A673 (cell line): ENCODE measurements around the gene CAP2. TPM values are rescaled to one million over a fixed set of nuclear protein-coding genes. Genes with fewer than 3 reads are reported as not detected.
"Not testable (repeated sequence)": the region's sequence is repeated elsewhere in the genome, so short reads cannot be mapped to it uniquely, and the experiment has no call there.

Source experiments
- BruUV-seq: library from RNA; stranded (reverse); fragments of 400-500 nt; replicated peaks from 2 replicates; lab custom pipeline; 2021; lab: Mats Ljungman, UMichigan
- CTCF ChIA-PET: fragments of 300-600 bp; sonication (Branson Sonifier 250); formaldehyde crosslinking; loops from one replicate; lab custom pipeline; 2022; ENCODE audit warnings: antibody characterized with exemption; lab: Charles Lee
- POLR2A ChIA-PET: fragments of 300-600 bp; sonication (Branson Sonifier 250); formaldehyde crosslinking; loops from one replicate; lab custom pipeline; 2022; ENCODE audit warnings: antibody characterized with exemption; ENCODE audit not compliant: low non-redundant PET; lab: Charles Lee
- DNase-seq: peaks from one replicate; pipeline ENCODE4 v3.0.0-alpha.2; 2015; ENCODE audit warnings: low spot score
- H3K27ac ChIP-seq: fragments of 200-600 bp; sonication (generic); 2 replicates; pipeline ENCODE4 v1.5.1; 2016; ENCODE audit warnings: mixed run types, low read depth, mild to moderate bottlenecking, mixed read lengths, antibody characterized with exemption, low read length; ENCODE audit not compliant: poor library complexity, severe bottlenecking
- H3K27me3 ChIP-seq: fragments of 200-600 bp; sonication (generic); replicated peaks from 2 replicates; pipeline ENCODE4 v1.6.1; 2017; ENCODE audit warnings: mixed run types, low read depth, mild to moderate bottlenecking, mixed read lengths, antibody characterized with exemption, low read length; ENCODE audit not compliant: insufficient read depth, poor library complexity
- H3K36me3 ChIP-seq: fragments of 200-600 bp; sonication (generic); 2 replicates; pipeline ENCODE4 v1.6.1; 2016; ENCODE audit warnings: mixed run types, mild to moderate bottlenecking, mixed read lengths, antibody characterized with exemption, low read length; ENCODE audit not compliant: insufficient read depth, poor library complexity, severe bottlenecking
- H3K4me1 ChIP-seq: fragments of 200-600 bp; sonication (generic); 2 replicates; pipeline ENCODE4 v1.6.1; 2017; ENCODE audit warnings: mixed run types, mild to moderate bottlenecking, mixed read lengths, antibody characterized with exemption, low read length; ENCODE audit not compliant: insufficient read depth, poor library complexity, severe bottlenecking
- H3K4me3 ChIP-seq: fragments of 200-600 bp; sonication (generic); 2 replicates; pipeline ENCODE4 v1.5.1; 2016; ENCODE audit warnings: low read depth, mixed run types, mild to moderate bottlenecking, mixed read lengths, low read length; ENCODE audit not compliant: poor library complexity, severe bottlenecking
- H3K9me3 ChIP-seq: fragments of 200-600 bp; sonication (generic); 2 replicates; pipeline ENCODE4 v1.6.1; 2016; ENCODE audit warnings: mixed run types, low read depth, mild to moderate bottlenecking, mixed read lengths, antibody characterized with exemption, low read length; ENCODE audit not compliant: poor library complexity, severe bottlenecking
- EZH2 ChIP-seq: fragments of 200-600 bp; sonication (generic); IDR thresholded peaks from 2 replicates; pipeline ENCODE4 v1.6.1; 2017; ENCODE audit warnings: borderline replicate concordance, low read depth, mild to moderate bottlenecking, mixed read lengths, antibody characterized with exemption, low read length; ENCODE audit not compliant: poor library complexity, severe bottlenecking
- intact Hi-C: fragments of 100-400 bp; cut with micrococcal nuclease; formaldehyde crosslinking; loops from one replicate; pipeline ENCODE4 v1.10.0; 2022; ENCODE audit not compliant: unreplicated experiment
- total RNA-seq: library from RNA; stranded (reverse); gene quantifications from 2 replicates; pipeline ENCODE4 v1.2.3, GENCODE V29; 2021
- TF ChIP-seq, protein P1 (sequence below): fragments of 300-800, 200-600 bp; sonication (generic); conservative IDR thresholded peaks from 2 replicates; pipeline ENCODE4 v1.5.1; 2017; ENCODE audit warnings: low read depth, mild to moderate bottlenecking, antibody characterized with exemption, low read length, moderate library complexity, mixed read lengths

CAP2 gene
- total RNA-seq, 1 experiment from 2014 or later = 20.8 TPM

DNA sequence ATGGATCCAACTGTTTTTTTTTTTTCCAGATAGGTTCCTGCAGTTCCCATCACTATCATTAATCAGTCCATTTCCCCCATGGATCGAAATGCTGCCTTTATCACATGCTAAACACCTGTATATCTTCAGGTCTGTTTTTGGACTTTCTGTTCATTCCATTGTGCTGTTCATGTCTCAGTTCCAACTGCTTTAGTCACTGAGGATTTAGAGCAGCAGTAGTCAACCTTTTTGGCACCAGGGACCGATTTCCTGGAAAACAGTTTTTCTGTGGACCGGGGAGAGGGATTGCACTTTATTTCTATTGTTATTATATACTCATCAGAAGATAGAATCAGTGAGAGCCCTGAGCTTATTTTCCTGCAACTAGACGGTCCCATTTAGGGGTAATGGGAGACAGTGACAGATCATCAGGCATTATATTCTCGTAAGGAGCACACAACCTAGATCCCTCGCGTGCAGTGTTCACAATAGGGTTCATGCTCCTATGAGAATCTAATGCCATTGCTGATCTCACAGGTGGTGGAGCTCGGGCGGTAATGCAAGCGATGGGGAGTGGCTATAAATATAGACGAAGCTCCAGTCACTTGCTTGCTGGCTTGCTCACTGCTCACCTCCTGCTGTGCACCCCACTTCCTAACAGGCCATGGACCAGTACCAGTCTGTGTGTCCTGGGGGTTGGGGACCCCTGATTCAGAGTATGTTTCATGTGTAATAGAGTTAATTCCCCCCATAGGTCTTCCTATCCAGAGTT, 46.0 kb downstream of the CAP2 start:
- intact Hi-C loops = no loop called here
- Histone ChIP-seq H3K27ac (no peak overlapping the region), H3K36me3 (no peaks in the 10 kb centered on the region), H3K9me3 (no peaks in the 10 kb centered on the region), H3K27me3 (no peaks in the 10 kb centered on the region), H3K4me1 (peaks cover 6% of the 10 kb centered on the region), H3K4me3 (no peak overlapping the region)
- CTCF ChIA-PET = no interaction called here
- TF ChIP-seq, protein P1, sequence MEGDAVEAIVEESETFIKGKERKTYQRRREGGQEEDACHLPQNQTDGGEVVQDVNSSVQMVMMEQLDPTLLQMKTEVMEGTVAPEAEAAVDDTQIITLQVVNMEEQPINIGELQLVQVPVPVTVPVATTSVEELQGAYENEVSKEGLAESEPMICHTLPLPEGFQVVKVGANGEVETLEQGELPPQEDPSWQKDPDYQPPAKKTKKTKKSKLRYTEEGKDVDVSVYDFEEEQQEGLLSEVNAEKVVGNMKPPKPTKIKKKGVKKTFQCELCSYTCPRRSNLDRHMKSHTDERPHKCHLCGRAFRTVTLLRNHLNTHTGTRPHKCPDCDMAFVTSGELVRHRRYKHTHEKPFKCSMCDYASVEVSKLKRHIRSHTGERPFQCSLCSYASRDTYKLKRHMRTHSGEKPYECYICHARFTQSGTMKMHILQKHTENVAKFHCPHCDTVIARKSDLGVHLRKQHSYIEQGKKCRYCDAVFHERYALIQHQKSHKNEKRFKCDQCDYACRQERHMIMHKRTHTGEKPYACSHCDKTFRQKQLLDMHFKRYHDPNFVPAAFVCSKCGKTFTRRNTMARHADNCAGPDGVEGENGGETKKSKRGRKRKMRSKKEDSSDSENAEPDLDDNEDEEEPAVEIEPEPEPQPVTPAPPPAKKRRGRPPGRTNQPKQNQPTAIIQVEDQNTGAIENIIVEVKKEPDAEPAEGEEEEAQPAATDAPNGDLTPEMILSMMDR = no peak
- TF ChIP-seq EZH2 = no peak
- DNase-seq = no peak
- BruUV-seq = no TSS peak
- POLR2A ChIA-PET = no interaction called here

DNA sequence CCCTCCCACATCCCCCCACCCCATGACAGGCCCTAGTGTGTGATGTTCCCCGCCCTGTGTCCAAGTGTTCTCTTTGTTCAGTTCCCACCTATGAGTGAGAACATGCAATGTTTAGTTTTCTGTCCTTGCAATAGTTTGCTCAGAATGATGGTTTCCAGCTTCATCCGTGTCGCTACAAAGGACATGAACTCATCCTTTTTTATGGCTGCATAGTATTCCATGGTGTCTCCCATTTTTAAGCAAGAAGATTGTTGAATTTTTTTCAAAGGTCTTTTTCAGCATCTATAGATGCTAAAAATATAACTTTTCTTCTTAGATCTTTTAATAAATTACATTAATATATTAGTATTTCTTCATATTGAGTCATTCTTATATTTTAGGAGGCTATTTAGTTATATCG, 47.4 kb downstream of the CAP2 start:
- H3K27ac ChIP-seq, H3K27me3 ChIP-seq, intact Hi-C loops, CTCF ChIA-PET, POLR2A ChIA-PET, H3K36me3 ChIP-seq, DNase-seq, H3K9me3 ChIP-seq, H3K4me3 ChIP-seq, BruUV-seq, H3K4me1 ChIP-seq: not testable (repeated sequence)

DNA sequence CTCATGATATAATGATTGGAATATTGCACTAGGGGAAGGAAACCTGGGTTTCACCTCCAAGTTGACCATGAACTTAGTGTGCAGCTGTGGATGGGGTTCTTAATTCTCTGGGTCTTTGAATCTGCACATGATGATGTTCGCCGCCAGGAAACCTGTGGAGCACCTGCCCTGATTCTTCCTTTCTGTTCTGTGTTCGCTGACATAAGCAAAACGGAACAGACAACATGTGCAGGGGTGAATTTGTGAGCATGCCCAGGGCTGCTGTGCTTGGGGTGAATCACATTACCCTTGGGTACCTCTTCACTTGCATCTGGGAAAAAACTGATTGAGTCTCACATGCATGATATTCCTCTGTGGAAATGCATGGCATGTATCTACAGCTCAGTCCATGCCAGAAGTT, 48.8 kb downstream of the CAP2 start:
- Histone ChIP-seq H3K4me3 (no peak overlapping the region), H3K9me3 (no peaks in the 10 kb centered on the region), H3K4me1 (peaks cover 6% of the 10 kb centered on the region), H3K27me3 (no peaks in the 10 kb centered on the region), H3K36me3 (no peaks in the 10 kb centered on the region), H3K27ac (no peak overlapping the region)
- TF ChIP-seq, protein P1 = no peak
- no peak for TF ChIP-seq EZH2
- ChIA-PET CTCF (no interaction called here), POLR2A (no interaction called here)
- BruUV-seq = no TSS peak
- DNase-seq = no peak
- intact Hi-C loops = no loop called here

DNA sequence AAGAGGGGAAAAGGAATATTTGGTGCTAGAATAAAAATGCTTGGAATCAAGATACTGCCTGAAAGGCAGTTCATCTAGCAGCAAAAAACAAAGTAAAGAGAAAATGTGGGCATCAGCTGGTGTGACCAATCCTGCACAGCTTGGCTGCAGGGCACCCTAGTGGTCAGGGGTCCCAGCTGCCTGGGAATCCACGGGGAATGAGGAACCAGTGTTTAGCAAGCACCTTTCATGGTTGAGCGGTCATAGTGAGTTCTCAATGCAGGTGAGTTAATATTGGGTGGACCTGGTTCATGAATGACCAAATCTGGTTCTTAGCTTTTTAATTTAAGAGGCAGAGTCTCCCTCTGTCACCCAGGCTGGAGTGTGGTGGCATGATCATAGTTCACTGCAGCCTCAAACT, 53.3 kb downstream of the CAP2 start:
- no TSS peak for BruUV-seq
- H3K4me3 ChIP-seq = no peak overlapping the region
- POLR2A ChIA-PET = no interaction called here
- intact Hi-C loops = no loop called here
- no peak for TF ChIP-seq EZH2
- TF ChIP-seq, protein P1 = no peak
- H3K9me3 ChIP-seq = no peaks in the 10 kb centered on the region
- no peak overlapping the region for H3K27ac ChIP-seq
- no peak for DNase-seq
- H3K4me1 ChIP-seq = peaks cover 33% of the 10 kb centered on the region
- H3K36me3 ChIP-seq = no peaks in the 10 kb centered on the region
- CTCF ChIA-PET = interaction anchor here (0.7 kb wide), 1 partner anchor 289 kb away, joined by 9 read pairs; no protein-coding TSS in a partner anchor
- H3K27me3 ChIP-seq = no peaks in the 10 kb centered on the region
